GM19467 (cell line): Measurements from ENCODE around the gene COQ7.

ENCODE experiments used
- ATAC-seq: cut with Tn5 transposase; IDR thresholded peaks from one replicate; pipeline ENCODE4 v1.9.1; 2021; ENCODE audit warnings: mild to moderate bottlenecking, moderate library complexity; ENCODE audit not compliant: unreplicated experiment

Gene COQ7

DNA sequence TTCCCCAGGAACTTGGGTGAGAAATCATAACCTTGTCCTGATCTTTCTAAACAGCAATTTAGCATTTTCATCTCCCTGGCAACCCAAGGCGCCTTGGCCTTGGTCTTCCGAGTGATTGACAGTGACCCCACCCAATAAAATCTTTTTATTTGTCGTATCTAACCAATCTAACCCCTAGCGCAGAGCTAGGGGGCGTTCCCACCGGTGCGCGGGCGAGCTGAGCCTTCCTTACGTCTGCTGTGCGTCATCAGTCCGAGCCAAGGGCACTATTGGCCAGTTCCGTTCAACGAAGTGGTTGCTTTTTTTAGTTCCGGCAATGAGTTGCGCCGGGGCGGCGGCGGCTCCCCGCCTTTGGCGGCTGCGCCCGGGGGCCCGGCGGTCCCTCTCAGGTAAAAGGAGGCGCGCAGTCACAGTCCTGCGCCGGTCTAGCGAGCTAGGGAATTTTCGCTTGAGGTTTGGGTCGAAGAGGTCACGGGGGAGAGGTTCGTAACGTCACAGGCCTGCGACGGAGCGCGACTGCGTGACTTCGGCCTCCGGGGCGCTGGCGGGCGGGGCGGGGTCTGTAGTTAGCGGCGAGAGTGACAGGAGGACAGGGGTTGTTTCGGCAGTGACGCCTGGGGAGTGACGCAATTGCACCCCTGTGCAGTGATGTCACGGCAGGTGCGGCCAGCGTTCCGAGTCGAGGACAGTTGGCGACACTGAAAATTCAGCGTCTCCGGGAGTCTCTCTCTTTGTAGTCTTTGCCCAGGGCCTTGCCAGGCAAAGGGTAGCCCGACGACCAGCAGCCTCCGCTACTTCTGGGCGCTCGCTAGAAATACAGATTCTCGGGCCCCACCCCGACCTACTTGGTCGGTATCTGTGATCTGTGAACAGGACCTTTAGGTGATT is at the start of gene COQ7:
Gene COQ7, plus strand, starts transcription at position 266 of the 888 bp plus-strand sequence. Its CDS starts 51 bp downstream, at position 317.
- ATAC-seq: peak; percentile 88

DNA sequence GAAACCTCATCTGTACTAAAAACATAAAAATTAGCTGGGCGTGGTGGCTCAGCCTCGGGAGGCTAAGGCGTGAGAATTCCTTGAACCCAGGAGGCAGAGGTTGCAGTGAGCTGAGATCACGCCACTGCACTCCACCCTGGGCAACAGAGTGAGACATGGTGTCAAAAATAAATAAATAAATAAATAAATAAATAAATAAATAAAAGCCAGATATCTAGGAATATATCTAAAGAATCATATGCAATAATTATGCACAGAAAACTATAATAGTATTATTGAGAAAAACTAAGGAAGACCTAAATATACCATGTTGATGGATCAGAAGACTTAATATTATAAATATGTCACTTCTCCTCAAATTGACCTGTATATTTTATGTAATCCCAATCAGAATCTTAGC is 46.7 kb upstream of the COQ7 start:
- no peak for ATAC-seq

DNA sequence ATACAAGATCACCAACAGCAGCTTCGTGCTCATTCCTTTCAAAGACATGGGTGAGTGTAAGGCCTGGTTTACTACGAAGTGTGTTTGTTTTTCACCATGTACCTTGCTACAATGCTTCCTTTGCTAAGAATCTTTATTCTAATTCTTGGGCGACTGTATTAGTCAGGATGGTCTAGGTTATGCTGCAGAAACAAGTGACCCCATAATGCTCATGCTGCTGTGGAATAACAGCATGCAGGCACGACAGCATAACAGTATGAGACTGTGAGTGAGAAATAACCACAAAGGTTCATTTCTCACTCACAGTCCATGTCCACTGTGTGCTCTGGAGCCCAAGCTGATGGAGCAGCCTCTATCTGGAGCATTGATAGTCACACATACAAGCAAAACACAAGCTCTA is 45.7 kb upstream of the COQ7 start:
- ATAC-seq: no peak

DNA sequence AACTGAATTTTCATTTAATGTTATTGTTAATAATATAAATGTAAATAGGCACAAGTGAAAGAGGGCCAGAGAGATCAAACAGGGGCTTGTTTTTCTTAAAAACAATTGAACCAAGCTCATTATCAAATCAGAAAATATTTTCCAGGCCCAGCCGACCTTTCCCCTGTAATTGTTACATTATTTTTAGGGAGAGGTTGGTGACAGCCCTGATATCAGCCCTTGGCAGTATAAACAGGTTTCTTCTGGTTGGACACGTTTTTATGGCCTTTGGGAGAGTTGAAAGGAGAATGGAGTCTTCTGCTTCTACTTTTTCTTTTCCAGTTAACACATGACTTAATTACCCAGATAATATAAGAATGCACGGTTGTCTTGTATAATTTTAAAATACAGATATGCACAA is 40.0 kb upstream of the COQ7 start:
- no peak for ATAC-seq

DNA sequence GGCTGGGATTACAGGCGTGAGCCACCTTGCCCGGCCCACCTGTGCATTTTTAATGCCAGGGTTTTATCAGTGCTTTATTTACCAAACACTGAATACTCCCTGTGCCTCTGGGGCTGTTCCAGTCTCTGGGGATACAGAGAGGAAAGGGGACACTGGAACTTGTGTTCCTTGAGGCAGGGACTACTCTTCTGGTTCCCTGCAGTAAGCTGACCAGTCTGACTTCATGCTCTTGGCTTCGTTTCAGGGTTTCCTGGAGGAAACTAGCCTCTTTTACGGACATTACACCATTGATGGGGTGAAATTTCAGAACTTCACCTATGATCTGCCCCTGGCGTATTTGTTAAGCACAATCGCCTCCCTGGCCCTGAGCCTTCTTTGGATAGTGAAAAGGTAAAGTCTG is 37.4 kb upstream of the COQ7 start:
- ATAC-seq: no peak

DNA sequence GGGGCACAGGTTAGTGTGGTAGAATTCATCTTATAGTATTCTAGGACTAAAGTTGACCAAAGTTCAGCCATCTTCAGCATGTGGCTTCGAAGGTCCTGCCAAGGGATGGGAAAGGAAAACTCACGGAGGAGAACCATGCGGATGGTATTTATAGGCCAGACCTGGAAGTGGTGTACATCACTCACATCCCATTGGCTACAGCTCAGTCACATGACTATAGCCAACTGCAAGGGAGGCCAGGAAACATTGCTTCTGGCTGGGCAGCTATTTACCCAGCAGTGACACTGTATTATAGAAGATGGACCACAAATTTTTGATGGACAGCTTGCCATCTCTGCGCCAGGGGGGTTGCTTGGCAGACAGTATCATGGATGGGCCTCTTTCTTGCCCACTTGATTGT is 35.7 kb upstream of the COQ7 start:
- no peak for ATAC-seq

DNA sequence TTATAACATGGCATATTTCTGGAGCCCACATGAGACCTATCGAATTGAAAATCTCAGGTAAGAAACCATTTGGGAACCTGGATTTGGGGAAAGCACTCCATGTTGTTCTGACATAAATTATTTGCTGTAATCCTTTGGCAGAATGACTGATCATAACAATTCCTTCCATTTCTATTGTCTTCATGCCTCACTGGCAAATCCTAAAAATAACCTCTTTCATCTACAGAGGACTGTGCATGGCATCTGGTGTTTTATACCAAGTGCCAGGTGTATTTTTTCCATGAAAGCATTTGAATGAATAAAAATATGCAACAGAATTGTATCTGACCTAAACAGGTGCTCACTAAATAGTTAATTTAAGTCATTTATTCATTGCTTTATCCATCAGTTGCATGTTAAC is 33.7 kb upstream of the COQ7 start:
- no peak for ATAC-seq

DNA sequence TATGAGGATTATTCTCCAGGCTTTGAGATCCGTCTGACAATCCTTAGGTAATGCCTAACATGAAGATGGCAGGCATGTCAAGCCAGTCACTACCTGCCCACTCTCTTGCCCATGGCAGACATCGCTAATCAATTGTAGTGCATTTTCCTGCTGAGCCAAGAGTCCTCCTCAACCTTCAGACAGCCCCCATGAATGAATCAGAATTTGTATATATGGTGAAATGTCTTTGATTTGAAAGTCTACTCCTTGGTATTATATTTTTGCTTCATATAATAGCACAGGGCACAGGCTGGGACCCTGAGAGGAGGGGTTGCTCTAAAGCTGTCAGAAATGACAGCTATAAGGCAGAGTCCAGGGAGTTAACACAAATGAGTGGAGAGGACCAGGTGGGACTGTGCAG is 27.0 kb upstream of the COQ7 start:
- ATAC-seq: no peak

DNA sequence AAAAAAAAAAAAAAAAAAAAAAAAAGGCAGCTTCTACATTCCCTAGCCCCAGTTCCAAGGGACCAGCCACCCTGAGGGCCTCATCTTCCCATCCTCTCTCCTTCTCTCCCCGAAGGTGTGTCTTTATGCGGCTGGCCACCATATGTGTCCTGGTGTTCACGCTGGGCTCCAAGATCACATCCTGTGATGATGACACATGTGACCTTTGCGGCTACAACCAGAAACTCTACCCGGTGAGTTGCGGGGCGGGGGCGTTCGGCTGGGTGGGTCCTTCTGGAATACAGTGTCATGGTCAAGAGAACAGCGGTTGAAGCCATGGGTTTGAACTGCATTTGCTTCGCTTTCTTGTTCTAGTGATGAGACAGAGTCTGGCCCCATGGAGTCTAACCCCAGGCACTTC is 22.6 kb upstream of the COQ7 start:
- ATAC-seq: no peak

DNA sequence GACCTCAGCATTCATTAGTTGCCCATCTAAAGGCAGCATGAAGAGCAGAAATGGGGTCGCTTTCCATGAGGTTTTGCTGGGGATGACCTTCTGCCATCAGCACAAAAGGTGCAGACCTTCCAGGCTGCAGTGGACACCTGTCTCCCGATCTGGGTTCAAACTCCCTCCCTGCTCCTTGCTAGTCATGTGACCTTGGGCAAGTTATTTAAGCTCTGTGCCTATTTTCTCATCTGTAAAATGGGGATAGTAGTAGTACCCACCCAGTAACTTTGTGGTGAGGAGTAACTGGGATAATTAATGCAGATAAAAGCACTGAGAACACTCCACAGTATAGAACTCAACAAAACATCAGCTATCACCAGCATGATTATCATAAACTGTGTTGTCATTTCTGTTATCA is 21.4 kb upstream of the COQ7 start:
- ATAC-seq: no peak

DNA sequence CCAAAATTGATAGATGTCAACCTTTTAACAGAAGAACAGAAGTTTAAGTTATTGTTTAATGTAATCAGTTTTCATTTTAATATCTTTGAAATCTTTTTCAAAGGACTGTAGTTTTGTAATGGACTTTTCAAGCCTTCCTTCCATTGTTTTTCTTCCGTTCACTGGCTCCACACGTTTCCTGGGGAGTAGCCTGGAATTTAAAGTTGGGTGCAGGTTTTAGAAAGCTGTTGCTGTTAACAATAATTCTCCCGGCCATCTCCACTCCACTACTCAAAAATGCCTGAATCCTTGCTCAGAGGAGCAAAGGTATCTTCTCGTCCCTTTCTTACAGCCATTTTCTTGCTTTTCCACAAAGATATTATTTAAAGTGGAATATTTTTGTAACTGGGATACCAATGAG is 4.7 kb upstream of the COQ7 start:
- no peak for ATAC-seq

DNA sequence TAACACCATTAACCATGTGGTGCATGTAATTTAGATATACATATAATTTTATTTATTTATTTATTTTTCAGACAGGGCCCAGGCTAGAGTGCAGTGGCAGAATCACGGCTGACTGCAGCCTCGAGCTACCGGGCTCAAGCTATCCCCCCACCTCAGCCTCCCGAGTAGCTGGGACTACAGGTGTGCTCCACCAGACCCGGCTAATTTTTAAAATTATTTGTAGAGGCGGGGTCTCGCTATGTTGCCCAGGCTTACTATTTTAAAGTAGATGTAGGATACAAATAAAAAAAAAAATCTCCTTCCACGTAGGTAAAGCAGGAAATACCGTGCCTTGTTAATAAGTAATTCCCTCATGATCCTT is 446 bp upstream of the COQ7 start:
- ATAC-seq: no peak

DNA sequence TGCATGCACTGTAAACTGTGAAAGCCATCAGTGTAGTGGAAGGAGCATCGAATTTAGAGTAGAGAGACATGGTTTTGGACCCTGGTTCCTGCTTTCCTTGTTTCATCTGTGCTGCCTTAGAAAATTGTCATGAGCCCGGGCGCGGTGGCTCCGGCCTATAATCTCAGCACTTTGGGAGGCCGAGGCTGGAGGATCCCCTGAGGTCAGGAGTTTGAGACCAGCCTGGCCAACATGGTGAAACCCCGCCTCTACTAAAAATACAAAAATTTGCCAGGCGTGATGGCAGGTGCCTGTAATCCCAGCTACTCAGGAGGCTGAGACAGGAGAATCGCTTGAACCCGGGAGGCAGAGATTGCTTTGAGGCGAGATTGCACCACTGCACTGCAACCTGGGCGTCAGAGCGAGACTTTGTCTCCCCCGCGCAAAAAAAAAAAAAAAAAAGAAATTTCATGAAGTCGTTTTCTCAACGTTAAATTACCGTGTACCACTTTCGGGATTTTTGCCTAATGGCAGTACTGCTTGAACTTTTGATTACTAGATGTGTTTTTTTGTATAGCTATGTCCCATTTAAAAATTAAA is 912 bp downstream of the COQ7 start:
- ATAC-seq: no peak

DNA sequence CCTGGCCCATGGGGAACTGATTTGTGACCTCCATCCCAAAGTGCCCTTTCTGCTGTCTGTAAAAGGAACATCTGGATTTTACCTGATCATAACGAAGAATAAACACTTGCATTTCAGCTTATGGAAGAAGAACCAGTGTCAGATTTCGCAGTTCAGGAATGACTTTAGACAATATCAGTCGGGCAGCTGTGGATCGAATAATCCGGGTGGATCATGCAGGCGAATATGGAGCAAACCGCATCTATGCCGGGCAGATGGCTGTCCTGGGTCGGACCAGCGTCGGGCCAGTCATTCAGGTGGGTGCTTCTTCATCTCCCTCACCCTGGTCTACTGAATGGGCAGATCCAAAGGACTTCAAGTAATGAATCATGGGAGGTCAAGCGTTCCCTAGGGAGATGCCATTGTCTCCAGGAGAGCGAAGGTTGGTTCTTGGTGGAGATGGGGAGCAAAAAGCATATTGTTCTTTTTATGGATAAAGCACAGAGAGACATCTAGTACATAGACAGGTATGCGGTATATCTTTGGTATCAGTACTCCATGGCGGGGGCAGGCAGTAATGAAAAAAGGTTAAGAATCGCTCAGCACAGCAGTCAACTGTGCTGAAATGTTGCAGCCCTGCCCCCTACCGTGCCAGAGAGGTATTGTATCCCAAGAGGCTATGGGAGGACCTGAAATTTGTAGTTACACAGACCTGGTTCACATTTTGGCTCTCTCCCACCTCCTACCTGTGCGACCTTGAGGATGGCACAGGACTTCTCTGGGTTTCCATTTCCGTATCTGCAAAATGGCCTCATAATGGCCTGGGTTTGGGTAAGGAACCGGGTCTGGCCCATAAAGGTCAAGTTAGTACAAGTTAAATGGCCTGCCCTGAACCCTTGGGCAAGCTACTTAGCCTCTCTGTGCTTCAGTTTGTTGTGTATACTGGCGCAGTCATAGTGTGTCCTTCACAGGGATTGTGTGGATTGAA is 4.7 kb downstream of the COQ7 start:
- ATAC-seq: no peak

DNA sequence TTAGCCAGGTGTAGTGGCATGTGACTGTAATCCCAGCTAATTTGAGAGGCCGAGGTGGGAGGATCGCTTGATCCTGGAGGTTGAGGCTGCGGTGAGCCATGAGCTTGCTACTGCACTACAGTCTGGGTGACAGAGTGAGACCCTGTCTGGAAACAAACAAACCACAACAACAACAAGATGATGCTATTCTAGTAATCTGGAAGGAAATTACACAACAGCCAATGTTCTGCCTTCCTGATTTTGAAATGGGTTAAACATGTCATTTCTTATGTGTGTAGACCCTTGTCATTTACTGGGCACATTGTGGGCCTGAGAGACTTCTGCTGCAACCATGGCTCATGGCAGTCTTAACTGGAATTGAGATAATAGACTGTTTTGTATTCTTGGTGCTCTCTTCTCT is 5.9 kb downstream of the COQ7 start:
- no peak for ATAC-seq

DNA sequence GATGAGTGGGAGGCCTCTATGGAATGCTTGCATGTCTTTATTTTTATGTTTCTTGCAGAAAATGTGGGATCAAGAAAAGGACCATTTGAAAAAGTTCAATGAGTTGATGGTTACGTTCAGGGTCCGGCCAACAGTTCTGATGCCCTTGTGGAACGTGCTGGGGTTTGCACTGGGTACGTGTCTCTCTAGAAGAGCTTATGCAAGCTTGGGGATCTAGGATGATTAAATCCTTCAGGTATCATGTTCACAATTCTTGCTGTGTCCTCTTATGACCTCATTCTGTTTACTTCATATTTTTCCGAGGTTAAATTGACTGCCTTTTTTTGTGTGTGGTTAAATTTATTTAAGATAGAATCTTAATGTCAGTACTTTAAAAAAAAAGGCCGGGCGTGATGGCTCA is 6.4 kb downstream of the COQ7 start:
- ATAC-seq: no peak

DNA sequence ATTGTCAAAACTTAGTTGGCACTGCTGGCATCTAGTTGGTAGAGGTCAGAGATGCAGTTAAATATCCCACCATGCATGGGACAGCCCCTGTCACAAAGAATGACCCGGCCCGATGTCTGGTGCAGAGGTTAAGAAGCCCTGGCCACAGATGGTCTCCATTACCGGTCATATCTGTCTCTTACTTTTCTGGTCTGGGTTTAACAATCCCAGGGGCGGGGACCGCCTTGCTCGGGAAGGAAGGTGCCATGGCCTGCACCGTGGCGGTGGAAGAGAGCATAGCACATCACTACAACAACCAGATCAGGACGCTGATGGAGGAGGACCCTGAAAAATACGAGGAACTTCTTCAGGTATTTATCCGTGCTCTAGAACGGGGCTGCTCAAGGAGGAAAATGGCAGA is 8.1 kb downstream of the COQ7 start:
- ATAC-seq: no peak

DNA sequence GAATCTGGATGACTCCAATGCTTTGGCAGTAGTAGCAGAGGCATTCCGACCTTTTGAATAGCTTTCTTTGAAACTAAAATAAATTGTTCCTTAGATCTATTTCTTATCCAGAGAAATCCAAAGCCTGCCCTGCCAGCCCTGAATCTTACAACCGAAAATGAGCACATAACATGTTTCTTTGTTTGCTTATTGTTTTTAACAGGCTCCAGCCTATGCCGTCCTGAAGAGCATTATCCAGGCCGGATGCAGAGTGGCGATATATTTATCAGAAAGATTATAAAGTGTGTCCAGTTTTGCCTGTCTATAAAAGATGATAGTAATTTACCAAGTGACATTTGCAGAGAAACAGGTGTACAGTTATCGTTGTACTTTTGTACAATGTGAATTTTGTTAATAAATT is 10.5 kb downstream of the COQ7 start:
- no peak for ATAC-seq

DNA sequence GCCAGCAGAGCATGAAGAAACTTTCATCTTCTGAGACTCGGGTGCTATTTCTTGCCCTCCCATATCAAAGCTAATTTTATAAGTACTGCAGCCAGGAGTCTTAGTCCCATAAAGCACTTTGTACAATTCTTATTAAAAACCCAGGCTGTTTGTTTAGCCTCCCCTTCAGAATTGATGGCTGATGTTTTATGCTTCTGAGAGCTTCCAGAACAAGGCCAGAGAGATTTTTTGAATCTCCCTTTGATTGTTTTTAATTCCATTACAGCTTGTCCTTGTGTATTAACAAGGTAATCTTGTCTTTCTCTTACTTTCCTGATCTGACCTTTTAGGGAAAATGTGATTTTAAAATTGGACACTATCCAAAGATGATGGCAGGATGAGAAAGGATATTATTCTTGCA is 16.3 kb downstream of the COQ7 start:
- ATAC-seq: no peak

DNA sequence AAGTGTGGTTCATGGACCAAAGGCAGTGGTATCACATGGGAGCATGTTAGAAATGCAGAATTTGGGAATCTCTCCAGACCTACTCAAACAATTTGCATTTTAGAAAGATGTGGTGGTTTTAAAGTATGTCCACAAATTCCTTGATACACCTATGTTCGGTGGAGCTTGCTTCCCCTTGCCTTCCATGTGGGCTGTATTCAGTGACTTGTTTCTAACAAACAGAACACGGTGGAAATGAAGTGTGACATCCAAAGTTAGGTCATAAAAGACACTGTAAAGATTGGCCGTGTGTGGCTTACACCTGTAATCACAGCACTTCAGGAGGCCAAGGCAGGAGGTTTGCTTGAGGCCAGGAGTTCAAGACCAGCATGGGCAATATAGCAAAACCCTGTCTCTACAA is 16.7 kb downstream of the COQ7 start:
- no peak for ATAC-seq

DNA sequence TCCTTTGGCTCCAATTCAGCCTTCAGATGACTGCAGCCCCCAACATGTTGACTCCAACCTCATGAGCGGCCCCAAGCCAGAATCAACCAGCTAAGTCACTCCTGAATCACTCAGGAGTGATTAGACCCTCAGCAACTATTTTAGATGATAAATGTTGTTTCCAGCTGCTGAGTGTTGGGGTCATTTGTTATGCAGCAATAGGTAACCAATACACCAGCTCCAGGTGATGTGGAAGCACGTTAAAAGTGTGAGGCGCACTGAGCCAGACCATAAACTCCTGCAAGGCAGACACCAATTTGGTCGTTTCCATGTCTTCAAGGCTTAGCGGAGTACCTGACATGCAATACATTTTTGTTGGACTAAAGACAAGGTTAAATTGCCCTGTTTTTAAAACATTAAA is 17.5 kb downstream of the COQ7 start:
- no peak for ATAC-seq
